H1 (cell line): ENCODE measurements around the gene BSPRY. TPM values are rescaled to one million over a fixed set of nuclear protein-coding genes. Genes with fewer than 3 reads are reported as not detected.
A peak's percentile ranks its signal among the peaks of the same experiment; 100 is the strongest.

Source experiments
- CTCF ChIA-PET: fragments of 300-600 bp; sonication (Branson Sonifier 250); formaldehyde crosslinking; loops from one replicate; lab custom pipeline; 2021; ENCODE audit not compliant: partially characterized antibody; lab: Charles Lee
- POLR2A ChIA-PET: fragments of 300-600 bp; sonication (Branson Sonifier 250); formaldehyde crosslinking; loops from one replicate; lab custom pipeline; 2021; ENCODE audit warnings: inconsistent platforms; ENCODE audit not compliant: partially characterized antibody; lab: Charles Lee
- DNase-seq, 2 experiments: peaks; one replicate each; pipeline versions ENCODE4 v3.0.0 to v3.0.0-alpha.2; 2010 to 2022; ENCODE audit warnings: low spot score in 2 of 2, low read depth in 1 of 2, mixed read lengths in 1 of 2
- FAIRE-seq: peaks from 2 replicates; lab custom pipeline; 2011; peaks lifted over from hg19 to GRCh38; lab: Jason Lieb, UNC
- H2AFZ ChIP-seq: 2 replicates; pipeline ENCODE4 v1.8.1; 2012; ENCODE audit warnings: low read length, inconsistent platforms
- H2AK5ac ChIP-seq: 2 replicates; pipeline ENCODE4 v1.6.1; 2013; ENCODE audit warnings: low read depth, low read length
- H2BK120ac ChIP-seq: replicated peaks from 2 replicates; pipeline ENCODE3; 2013; ENCODE audit warnings: low read depth, low read length, inconsistent platforms
- H2BK12ac ChIP-seq: 2 replicates; pipeline ENCODE4 v1.6.1; 2013; ENCODE audit warnings: low read depth, low read length
- H2BK15ac ChIP-seq: 2 replicates; pipeline ENCODE4 v1.6.1; 2013; ENCODE audit warnings: low read length
- H2BK20ac ChIP-seq: 2 replicates; pipeline ENCODE4 v1.6.1; 2013; ENCODE audit warnings: low read length
- H2BK5ac ChIP-seq: 2 replicates; pipeline ENCODE4 v1.6.1; 2013; ENCODE audit warnings: low read depth, low read length
- H3K14ac ChIP-seq: 2 replicates; pipeline ENCODE4 v1.6.1; 2013; ENCODE audit warnings: inconsistent platforms; ENCODE audit not compliant: insufficient read length
- H3K18ac ChIP-seq: 2 replicates; pipeline ENCODE4 v1.6.1; 2013; ENCODE audit warnings: low read length; ENCODE audit errors: extremely low read depth
- H3K23ac ChIP-seq: 2 replicates; pipeline ENCODE4 v1.6.1; 2013; ENCODE audit warnings: inconsistent platforms; ENCODE audit not compliant: insufficient read length
- H3K23me2 ChIP-seq: 2 replicates; pipeline ENCODE4 v1.6.1; 2013; ENCODE audit warnings: low read depth, low read length
- H3K27ac ChIP-seq: 2 replicates; pipeline ENCODE4 v1.6.1; 2011; ENCODE audit warnings: low read depth, low read length, inconsistent platforms
- H3K27me3 ChIP-seq, 4 experiments: replicated peaks in 1 of 4; 1 replicate in 1 of 4; 2 replicates in 3 of 4; pipeline versions ENCODE4 v1.6.1 to v1.8.1; 2011 to 2013; ENCODE audit warnings: low read length in 3 of 4, mild to moderate bottlenecking in 3 of 4, inconsistent platforms in 2 of 4, mixed read lengths in 2 of 4, moderate library complexity in 1 of 4; ENCODE audit not compliant: control insufficient read depth in 3 of 4, insufficient read depth in 3 of 4; ENCODE audit errors: extremely low read depth in 1 of 4
- H3K36me3 ChIP-seq, 4 experiments: 2 replicates each; pipeline versions ENCODE4 v1.6.1 to v1.8.1; 2011 to 2013; ENCODE audit warnings: mild to moderate bottlenecking in 4 of 4, low read length in 3 of 4, moderate library complexity in 2 of 4, control low read depth in 1 of 4, inconsistent platforms in 1 of 4; ENCODE audit not compliant: insufficient read depth in 4 of 4, control insufficient read depth in 2 of 4
- H3K4ac ChIP-seq: replicated peaks from 2 replicates; pipeline ENCODE3; 2013; ENCODE audit warnings: low read length, low read depth, mixed read lengths, inconsistent platforms; ENCODE audit not compliant: insufficient read length
- H3K4me1 ChIP-seq, 4 experiments: replicated peaks in 1 of 4; 1 replicate in 1 of 4; 2 replicates in 3 of 4; pipeline versions ENCODE4 v1.6.1 to v1.8.1; 2011 to 2013; ENCODE audit warnings: low read length in 3 of 4, inconsistent platforms in 2 of 4, mixed read lengths in 1 of 4; ENCODE audit not compliant: insufficient read depth in 4 of 4, control insufficient read depth in 3 of 4
- H3K4me2 ChIP-seq, 2 experiments: 2 replicates each; pipeline versions ENCODE4 v1.6.1 to v1.8.1; 2011 to 2013; ENCODE audit warnings: low read depth in 2 of 2, low read length in 2 of 2, control low read depth in 1 of 2, inconsistent platforms in 1 of 2, mild to moderate bottlenecking in 1 of 2; ENCODE audit not compliant: insufficient read depth in 1 of 2
- H3K4me3 ChIP-seq, 4 experiments: fragments of 200-600, 300-600 bp in 1 of 4; sonication (generic), shearing (Covaris generic), sonication (Bioruptor Twin) in 1 of 4; 2 replicates each; pipeline versions ENCODE4 v1.5.1 to v1.8.1; 2011 to 2016; ENCODE audit warnings: low read length in 4 of 4, low read depth in 3 of 4, control low read depth in 2 of 4, inconsistent platforms in 2 of 4, mild to moderate bottlenecking in 2 of 4, mixed read lengths in 1 of 4, moderate library complexity in 1 of 4; ENCODE audit not compliant: insufficient read depth in 2 of 4; ENCODE audit errors: extremely low read depth in 1 of 4
- H3K56ac ChIP-seq: replicated peaks from 2 replicates; pipeline ENCODE3; 2013; ENCODE audit warnings: low read depth, mild to moderate bottlenecking, mixed read lengths, low read length, inconsistent platforms; ENCODE audit not compliant: insufficient read length
- H3K79me1 ChIP-seq: 2 replicates; pipeline ENCODE4 v1.6.1; 2013; ENCODE audit warnings: low read depth, low read length, control low read depth
- H3K79me2 ChIP-seq, 2 experiments: 2 replicates each; pipeline versions ENCODE4 v1.6.1 to v1.8.1; 2012 to 2013; ENCODE audit warnings: low read length in 2 of 2, mild to moderate bottlenecking in 2 of 2, inconsistent platforms in 1 of 2; ENCODE audit not compliant: insufficient read depth in 2 of 2, control insufficient read depth in 1 of 2
- H3K9ac ChIP-seq, 4 experiments: replicated peaks in 1 of 4; 1 replicate in 1 of 4; 2 replicates in 3 of 4; pipeline versions ENCODE4 v1.6.1 to v1.8.1; 2011 to 2013; ENCODE audit warnings: low read depth in 3 of 4, low read length in 3 of 4, control low read depth in 2 of 4, mild to moderate bottlenecking in 2 of 4, moderate library complexity in 2 of 4, inconsistent platforms in 1 of 4; ENCODE audit errors: extremely low read depth in 1 of 4
- H3K9me3 ChIP-seq, 2 experiments: 2 replicates each; pipeline versions ENCODE4 v1.6.1 to v1.8.1; 2012 to 2013; ENCODE audit warnings: mild to moderate bottlenecking in 2 of 2, moderate library complexity in 2 of 2, control low read depth in 1 of 2, inconsistent platforms in 1 of 2, low read depth in 1 of 2, low read length in 1 of 2, mixed read lengths in 1 of 2; ENCODE audit not compliant: insufficient read depth in 2 of 2
- H4K20me1 ChIP-seq, 2 experiments: replicated peaks in 1 of 2; 2 replicates each; pipeline versions ENCODE3 to v1.8.1; 2011 to 2013; ENCODE audit warnings: inconsistent platforms in 2 of 2, low read length in 2 of 2, mild to moderate bottlenecking in 1 of 2; ENCODE audit not compliant: insufficient read depth in 2 of 2, control insufficient read depth in 1 of 2
- H4K5ac ChIP-seq: 2 replicates; pipeline ENCODE4 v1.6.1; 2013; ENCODE audit warnings: low read length, low read depth, mixed read lengths, inconsistent platforms; ENCODE audit not compliant: insufficient read length
- H4K8ac ChIP-seq: 2 replicates; pipeline ENCODE4 v1.8.0; 2013; ENCODE audit warnings: mild to moderate bottlenecking, moderate library complexity, low read length, inconsistent platforms; ENCODE audit not compliant: insufficient read depth; ENCODE audit errors: extremely low read depth
- H4K91ac ChIP-seq: replicated peaks from 2 replicates; pipeline ENCODE3; 2013; ENCODE audit warnings: low read length, mixed read lengths, inconsistent platforms; ENCODE audit not compliant: insufficient read length
- EGR1 ChIP-seq: IDR thresholded peaks from 2 replicates; pipeline ENCODE4 v1.6.1; 2011; ENCODE audit warnings: low read depth, low read length, borderline replicate concordance
- RAD21 ChIP-seq, 2 experiments: IDR thresholded peaks in 1 of 2; conservative IDR thresholded peaks in 1 of 2; 2 replicates each; pipeline ENCODE4 v1.6.1; 2011; ENCODE audit warnings: low read depth in 2 of 2, low read length in 2 of 2, improper control_type of control experiment in 1 of 2, inconsistent platforms in 1 of 2, mild to moderate bottlenecking in 1 of 2, moderate library complexity in 1 of 2
- WGBS, 2 experiments: shearing (Covaris generic) in 1 of 2; methylation state at CpG; one replicate each; pipeline versions ENCODE4 v1.1.6 to v1.1.7; 2013 to 2015; ENCODE audit warnings: low lambda C conversion rate in 2 of 2, mixed read lengths in 2 of 2, inconsistent platforms in 1 of 2, low coverage in 1 of 2, missing lambda C conversion rate in 1 of 2; ENCODE audit not compliant: insufficient replicate concordance in 2 of 2, insufficient coverage in 1 of 2, insufficient read length in 1 of 2; ENCODE audit errors: extremely low coverage in 1 of 2, missing lambda C conversion rate in 1 of 2; 5-methylcytosine and 5-hydroxymethylcytosine counted together
- polyA plus RNA-seq, 7 experiments: library from polyadenylated mRNA; depleted of rRNA in 3 of 7; stranded (reverse) in 5 of 7; unstranded in 2 of 7; fragments of >200 nt in 5 of 7; fragments of 200-250 nt in 2 of 7; gene quantifications; 1 replicate in 5 of 7; 2 replicates in 1 of 7; 4 replicates in 1 of 7; pipeline versions ENCODE4 v1.2.1 to v1.2.3, GENCODE V29; 2011 to 2013; ENCODE audit warnings: missing spikeins in 2 of 7, mixed read lengths in 2 of 7
- total RNA-seq: library from RNA; stranded (reverse); fragmentation: NEBNext Ultra II Directional; extraction: Animal tissue kit (Norgen Biotek cat#: 25700); gene quantifications from 2 replicates; pipeline ENCODE4 v1.2.1, GENCODE V29; 2021

The BSPRY gene
- total and polyA plus RNA-seq, 2 of the 8 experiments (the other 6 are each of a cell fraction or from before 2014, with no cell fraction given), result 5.5 to 10.9 TPM

- Histone ChIP-seq H3K14ac (no peak overlapping the region), H3K27ac (no peak overlapping the region), H3K23ac (no peak overlapping the region), H3K79me1 (no peaks in the 10 kb centered on the region), H4K20me1 (peaks cover 0 to 2% of the 10 kb centered on the region in 2 experiments), H3K9me3 (no peaks in the 10 kb centered on the region), H2BK120ac (no peak overlapping the region), H3K9ac (no peak overlapping the region), H3K56ac (no peak overlapping the region), H3K4ac (no peak overlapping the region), H3K18ac (no peak overlapping the region), H3K36me3 (peaks cover 0 to 19% (median 2%) of the 10 kb centered on the region in 4 experiments; a peak in 4 of 8 replicates), H2BK15ac (no peak overlapping the region), H3K23me2 (no peaks in the 10 kb centered on the region), H3K4me2 (no peak overlapping the region), H4K91ac (no peak overlapping the region), H3K4me1 (peaks cover 0 to 5% (median 2%) of the 10 kb centered on the region in 4 experiments; a peak in 3 of 7 replicates), H3K27me3 (no peaks in the 10 kb centered on the region), H2BK20ac (no peak overlapping the region), H4K8ac (0 out of 2 replicates have a peak overlapping the region, but pooled peaks have one; percentile 8), H2BK5ac (no peak overlapping the region), H3K4me3 (no peak overlapping the region), H2AFZ (no peak overlapping the region), H4K5ac (no peak overlapping the region), H2AK5ac (no peak overlapping the region), H2BK12ac (no peak overlapping the region), H3K79me2 (no peaks in the 10 kb centered on the region)
- FAIRE-seq (no peak), DNase-seq (no peak)
- 94% methylated on average over 10 of the region's 11 CpGs; no CpG with 5 or more reads in 1 of the 2 experiments for WGBS, 2 experiments
- TF ChIP-seq EGR1, result no peak
- TF ChIP-seq RAD21 (IDR thresholded peaks at IDR 0.05 in 1 of 2, conservative IDR thresholded peaks at IDR 0.05 in 1 of 2; ENCODE audit: low read depth in 2 of 2, low read length in 2 of 2), result no peak
- ChIA-PET POLR2A (interaction anchor here (1.5 to 2.8 kb wide), 2 partner anchors 19 to 40 kb away, joined by 6 to 11 read pairs; partner anchors contain the start of genes BSPRY, C9orf43 and POLE3), CTCF (interaction anchor here (1.7 kb wide), 1 partner anchor 59 kb away, joined by 4 read pairs; no protein-coding TSS in a partner anchor)
Measured at GRCh38 chr9:113369855-113370140, 20.5 kb downstream of the BSPRY start.
